ENCODE data around the gene VAPA.

Gene VAPA

GRCh38 chr18:9944805-9945204, 31.0 kb downstream of the VAPA start:
- DNase-seq: no peak

GRCh38 chr18:9946831-9947230, 33.0 kb downstream of the VAPA start:
- DNase-seq: no peak

- DNase-seq: no peak
Observed at GRCh38 chr18:9947248-9947647, 33.4 kb downstream of the VAPA start.

- no peak for DNase-seq
Observed at GRCh38 chr18:9949315-9949714, 35.5 kb downstream of the VAPA start.

- no peak for DNase-seq
Observed at GRCh38 chr18:9949861-9950260, 36.0 kb downstream of the VAPA start.

GRCh38 chr18:9950289-9951016, 36.6 kb downstream of the VAPA start:
- no peak for DNase-seq

GRCh38 chr18:9951022-9951859, 37.4 kb downstream of the VAPA start:
- no peak for DNase-seq

- DNase-seq: no peak
Observed at GRCh38 chr18:9952633-9953416, 39.0 kb downstream of the VAPA start.

- DNase-seq: no peak
Observed at GRCh38 chr18:9958861-9959399, 45.1 kb downstream of the VAPA start.

GRCh38 chr18:9959564-9959963, 45.7 kb downstream of the VAPA start:
- DNase-seq: no peak

- no peak for DNase-seq
Observed at GRCh38 chr18:9960258-9960904, 46.6 kb downstream of the VAPA start.

GRCh38 chr18:9961041-9961440, 47.2 kb downstream of the VAPA start:
- no peak for DNase-seq

- DNase-seq: no peak
Observed at GRCh38 chr18:9965711-9966624, 52.2 kb downstream of the VAPA start.

- DNase-seq: no peak
Observed at GRCh38 chr18:9968081-9968848, 54.4 kb downstream of the VAPA start.

GRCh38 chr18:9969247-9969646, 55.4 kb downstream of the VAPA start:
- DNase-seq: no peak

GRCh38 chr18:9971313-9971920, 57.6 kb downstream of the VAPA start:
- DNase-seq: peak; percentile 32

GRCh38 chr18:9973470-9973869, 59.7 kb downstream of the VAPA start:
- no peak for DNase-seq

- no peak for DNase-seq
Observed at GRCh38 chr18:9974279-9974915, 60.6 kb downstream of the VAPA start.

- DNase-seq: no peak
Observed at GRCh38 chr18:9975658-9976057, 61.8 kb downstream of the VAPA start.

GRCh38 chr18:9982711-9983110, 68.9 kb downstream of the VAPA start:
- DNase-seq: no peak
